Activated CD8-positive, alpha-beta memory T cell treated with anti-CD3 and anti-CD28 coated beads for 1 hour (primary cell): Measurements from ENCODE around the gene NHLRC2.

Experiments used
- DNase-seq, 2 donors: peaks; one replicate each; pipeline ENCODE4 v3.0.0-alpha.2; 2020; ENCODE audit warnings: low read depth in 1 of 2; ENCODE audit errors: extremely low read depth in 1 of 2

Gene NHLRC2

GRCh38 chr10:113965683-113966082, 111.2 kb downstream of the NHLRC2 start:
- DNase-seq: no peak
